GM12874 (cell line): ENCODE measurements around the gene ADGRL1.

Experiments used
- CTCF ChIP-seq: IDR thresholded peaks from 2 replicates; pipeline ENCODE4 v1.5.1; 2011; ENCODE audit warnings: low read depth, mild to moderate bottlenecking, control low read depth, low read length, moderate library complexity; ENCODE audit not compliant: insufficient read depth

ADGRL1 gene

GRCh38 chr19:14110650-14111049 is 95.3 kb downstream of the ADGRL1 start:
- no peak for TF ChIP-seq CTCF

- no peak for TF ChIP-seq CTCF
Measured at GRCh38 chr19:14107581-14108461, 98.1 kb downstream of the ADGRL1 start.

GRCh38 chr19:14106840-14107239 is 99.1 kb downstream of the ADGRL1 start:
- TF ChIP-seq CTCF = no peak

- TF ChIP-seq CTCF = no peak
Measured at GRCh38 chr19:14105680-14106079, 100.3 kb downstream of the ADGRL1 start.

GRCh38 chr19:14103310-14103709 is 102.7 kb downstream of the ADGRL1 start:
- TF ChIP-seq CTCF = no peak

- no peak for TF ChIP-seq CTCF
Measured at GRCh38 chr19:14102756-14103155, 103.2 kb downstream of the ADGRL1 start.

GRCh38 chr19:14102102-14102696 is 103.8 kb downstream of the ADGRL1 start:
- no peak for TF ChIP-seq CTCF
